Gastroesophageal sphincter (tissue), 3 donors: Measurements from ENCODE around the gene AK8.

Experiments used
- POLR2AphosphoS5 ChIP-seq: sonication (generic); formaldehyde crosslinking; IDR thresholded peaks from one replicate; pipeline ENCODE4 v1.6.1; 2017; ENCODE audit warnings: antibody characterized with exemption
- TF ChIP-seq, protein P1 (sequence below), 4 experiments: fragments of 200-600 bp in 2 of 4; fragments of 450-650 bp in 2 of 4; sonication (generic) in 1 of 4; IDR thresholded peaks; one replicate each; pipeline ENCODE4 v1.5.1; 2017 to 2019; ENCODE audit warnings: antibody characterized with exemption in 4 of 4, mild to moderate bottlenecking in 2 of 4, moderate library complexity in 2 of 4

DNA sequence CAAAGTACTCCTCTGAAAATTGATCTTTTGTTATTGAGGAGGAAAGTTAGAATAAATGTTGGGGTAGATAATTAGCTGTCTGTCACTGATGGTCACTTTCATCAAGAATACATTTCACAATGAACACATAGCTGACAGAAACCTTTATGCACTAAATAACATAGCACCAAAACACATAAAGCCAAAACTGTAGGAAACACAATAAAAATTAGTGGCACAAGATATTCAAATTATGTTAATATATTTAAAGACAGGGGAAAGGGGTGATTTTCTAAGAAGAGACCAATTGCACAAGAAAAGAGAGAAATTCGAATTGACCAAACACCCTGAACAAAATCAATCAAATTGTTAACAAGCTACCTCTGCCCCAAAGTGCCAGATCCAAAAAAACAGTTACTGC, 89.7 kb downstream of the AK8 start:
- TF ChIP-seq, protein P1, sequence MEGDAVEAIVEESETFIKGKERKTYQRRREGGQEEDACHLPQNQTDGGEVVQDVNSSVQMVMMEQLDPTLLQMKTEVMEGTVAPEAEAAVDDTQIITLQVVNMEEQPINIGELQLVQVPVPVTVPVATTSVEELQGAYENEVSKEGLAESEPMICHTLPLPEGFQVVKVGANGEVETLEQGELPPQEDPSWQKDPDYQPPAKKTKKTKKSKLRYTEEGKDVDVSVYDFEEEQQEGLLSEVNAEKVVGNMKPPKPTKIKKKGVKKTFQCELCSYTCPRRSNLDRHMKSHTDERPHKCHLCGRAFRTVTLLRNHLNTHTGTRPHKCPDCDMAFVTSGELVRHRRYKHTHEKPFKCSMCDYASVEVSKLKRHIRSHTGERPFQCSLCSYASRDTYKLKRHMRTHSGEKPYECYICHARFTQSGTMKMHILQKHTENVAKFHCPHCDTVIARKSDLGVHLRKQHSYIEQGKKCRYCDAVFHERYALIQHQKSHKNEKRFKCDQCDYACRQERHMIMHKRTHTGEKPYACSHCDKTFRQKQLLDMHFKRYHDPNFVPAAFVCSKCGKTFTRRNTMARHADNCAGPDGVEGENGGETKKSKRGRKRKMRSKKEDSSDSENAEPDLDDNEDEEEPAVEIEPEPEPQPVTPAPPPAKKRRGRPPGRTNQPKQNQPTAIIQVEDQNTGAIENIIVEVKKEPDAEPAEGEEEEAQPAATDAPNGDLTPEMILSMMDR (IDR thresholded peaks at IDR 0.05), result no peak
- TF ChIP-seq POLR2AphosphoS5, result no peak
